HL-60 (cell line): ENCODE data around the gene GALM.

Source experiments
- GABPA ChIP-seq: IDR thresholded peaks from 2 replicates; pipeline ENCODE4 v1.6.1; 2012; ENCODE audit warnings: low read depth
- POLR2AphosphoS5 ChIP-seq: IDR thresholded peaks from 2 replicates; pipeline ENCODE4 v1.6.1; 2012; ENCODE audit warnings: low read depth
- REST ChIP-seq: IDR thresholded peaks from 2 replicates; pipeline ENCODE4 v1.6.1; 2012; ENCODE audit warnings: low read depth; ENCODE audit not compliant: insufficient replicate concordance
- TF ChIP-seq, protein P1 (sequence below): IDR thresholded peaks from one replicate; pipeline ENCODE4 v1.5.1; 2011; ENCODE audit warnings: low read length, control low read depth, inconsistent platforms; ENCODE audit not compliant: insufficient read depth

GRCh38 chr2:38737925-38738324, 72.0 kb downstream of the GALM start:
- TF ChIP-seq POLR2AphosphoS5 (no peak), REST (no peak), GABPA (no peak)
- TF ChIP-seq, protein P1, sequence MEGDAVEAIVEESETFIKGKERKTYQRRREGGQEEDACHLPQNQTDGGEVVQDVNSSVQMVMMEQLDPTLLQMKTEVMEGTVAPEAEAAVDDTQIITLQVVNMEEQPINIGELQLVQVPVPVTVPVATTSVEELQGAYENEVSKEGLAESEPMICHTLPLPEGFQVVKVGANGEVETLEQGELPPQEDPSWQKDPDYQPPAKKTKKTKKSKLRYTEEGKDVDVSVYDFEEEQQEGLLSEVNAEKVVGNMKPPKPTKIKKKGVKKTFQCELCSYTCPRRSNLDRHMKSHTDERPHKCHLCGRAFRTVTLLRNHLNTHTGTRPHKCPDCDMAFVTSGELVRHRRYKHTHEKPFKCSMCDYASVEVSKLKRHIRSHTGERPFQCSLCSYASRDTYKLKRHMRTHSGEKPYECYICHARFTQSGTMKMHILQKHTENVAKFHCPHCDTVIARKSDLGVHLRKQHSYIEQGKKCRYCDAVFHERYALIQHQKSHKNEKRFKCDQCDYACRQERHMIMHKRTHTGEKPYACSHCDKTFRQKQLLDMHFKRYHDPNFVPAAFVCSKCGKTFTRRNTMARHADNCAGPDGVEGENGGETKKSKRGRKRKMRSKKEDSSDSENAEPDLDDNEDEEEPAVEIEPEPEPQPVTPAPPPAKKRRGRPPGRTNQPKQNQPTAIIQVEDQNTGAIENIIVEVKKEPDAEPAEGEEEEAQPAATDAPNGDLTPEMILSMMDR: no peak
